ENCODE measurements around the gene SLC5A10. TPM values are rescaled to one million over a fixed set of nuclear protein-coding genes. Genes with fewer than 3 reads are reported as not detected.

SLC5A10 gene
- total RNA-seq, 1 experiment from 2014 or later = not detected

Other genes starting within 250 kb of the SLC5A10 start
- gene FBXW10, start 208.1 kb upstream of the SLC5A10 start, total RNA-seq (2021; ENCODE audit: unreplicated experiment) = not detected
- gene TVP23B, start 171.0 kb upstream of the SLC5A10 start, total RNA-seq (2021; ENCODE audit: unreplicated experiment) = 39.4 TPM
- 25.3 TPM for gene PRPSAP2, start 94.0 kb upstream of the SLC5A10 start, total RNA-seq (2021; ENCODE audit: unreplicated experiment)
- 17.3 TPM for gene FAM83G, start 52.6 kb downstream of the SLC5A10 start, total RNA-seq (2021; ENCODE audit: unreplicated experiment)
- gene GRAP, start 94.8 kb downstream of the SLC5A10 start, total RNA-seq (2021; ENCODE audit: unreplicated experiment) = 0.21 TPM
- 0.31 TPM for gene GRAPL, start 175.4 kb downstream of the SLC5A10 start, total RNA-seq (2021; ENCODE audit: unreplicated experiment)

Data from Panc1 (cell line).